Ramos (cell line): Measurements from ENCODE around the gene SYTL4.

Experiments
- in situ Hi-C: fragments of 300-500 bp; cut with MboI; formaldehyde crosslinking; loops from one replicate; pipeline ENCODE4 v1.14.3; 2022; ENCODE audit warnings: low sequenced_read_pairs; ENCODE audit not compliant: unreplicated experiment

The SYTL4 gene

DNA sequence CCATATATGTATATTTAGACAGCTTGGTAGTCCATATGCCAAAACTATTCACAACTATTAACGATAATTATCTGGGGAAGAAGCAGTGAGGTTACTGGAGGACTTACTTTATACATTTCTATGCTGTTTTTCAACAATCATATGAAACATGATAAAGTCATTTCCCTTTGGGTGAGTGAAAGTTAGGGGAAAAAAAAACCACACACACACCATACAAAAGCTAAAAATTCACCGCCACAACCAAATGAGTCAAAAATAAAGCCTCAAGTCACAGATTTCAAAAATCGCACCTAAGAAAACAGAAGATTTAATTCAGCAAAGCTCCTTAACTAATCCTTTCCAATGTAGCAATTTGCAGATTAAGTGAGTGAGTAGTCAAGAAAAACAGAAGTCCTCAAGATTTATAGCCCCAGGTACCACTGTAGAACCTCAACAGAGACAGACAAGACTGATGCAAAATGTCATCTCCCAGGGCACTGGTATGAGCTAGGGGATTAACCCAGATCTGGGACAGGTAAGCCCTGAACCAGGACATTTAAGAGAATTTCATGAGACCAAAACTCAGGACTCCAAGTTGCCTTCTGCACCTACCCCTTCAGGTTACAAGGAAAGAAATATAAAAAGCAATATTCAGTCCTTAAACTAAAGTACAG, 35.1 kb downstream of the SYTL4 start:
- in situ Hi-C loops, result loop anchor here (25.0 kb wide), 1 partner anchor 515 kb away; the partner anchor contains the start of gene DRP2

- in situ Hi-C loops, result loop anchor here (25.0 kb wide), 1 partner anchor 516 kb away; the partner anchor contains the start of gene DRP2
Measured at GRCh38 chrX:100695991-100696390, 35.9 kb downstream of the SYTL4 start.

- in situ Hi-C loops, result loop anchor here (25.0 kb wide), 1 partner anchor 517 kb away; the partner anchor contains the start of gene DRP2
Measured at GRCh38 chrX:100695302-100695701, 36.6 kb downstream of the SYTL4 start.

DNA sequence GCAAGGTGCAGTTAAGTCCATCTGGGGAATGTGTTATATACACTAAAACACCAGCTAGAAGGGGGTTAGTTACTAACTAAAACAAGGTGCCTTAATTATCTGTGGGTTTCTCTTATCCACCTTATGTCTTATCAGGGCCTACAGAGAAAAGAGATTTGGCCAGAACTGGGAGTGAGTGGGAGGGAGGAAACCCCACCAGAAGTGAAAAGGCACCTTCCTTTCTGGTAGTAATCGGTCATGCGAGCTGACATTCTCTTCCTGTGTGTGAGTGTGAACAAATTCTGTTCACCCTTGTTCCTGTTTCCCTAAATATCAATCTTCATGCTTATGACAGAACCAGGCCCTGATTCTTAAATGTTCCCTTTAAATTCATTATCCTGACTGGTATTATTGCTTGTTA, 44.4 kb downstream of the SYTL4 start:
- in situ Hi-C loops, result loop anchor here (10.0 to 25.0 kb wide), 2 partner anchors 77 to 525 kb away; partner anchors contain the start of gene DRP2

DNA sequence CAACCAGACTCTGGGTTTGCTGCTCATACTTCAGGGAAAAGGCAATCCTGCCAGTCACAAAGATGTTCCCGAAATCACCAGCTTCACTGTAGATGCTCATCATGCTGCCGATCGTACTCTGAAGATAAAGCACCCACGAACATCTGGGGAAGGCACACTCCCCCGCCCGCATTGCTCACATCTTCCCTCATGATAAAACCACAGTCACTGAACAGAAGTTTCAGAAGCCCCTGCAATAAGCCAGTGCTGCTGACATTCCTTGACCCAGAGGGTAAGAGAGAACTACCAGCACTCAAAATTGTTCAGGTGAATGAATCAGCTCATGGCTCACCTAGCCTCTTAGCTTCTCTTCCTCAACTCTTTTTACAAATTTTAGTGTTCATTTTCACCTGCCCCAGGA, 44.8 kb downstream of the SYTL4 start:
- in situ Hi-C loops, result loop anchor here (10.0 to 25.0 kb wide), 2 partner anchors 78 to 525 kb away; partner anchors contain the start of gene DRP2

- in situ Hi-C loops, result loop anchor here (10.0 to 25.0 kb wide), 2 partner anchors 79 to 526 kb away; partner anchors contain the start of gene DRP2
Measured at GRCh38 chrX:100685997-100686305, 46.0 kb downstream of the SYTL4 start.

- in situ Hi-C loops, result loop anchor here (10.0 to 25.0 kb wide), 2 partner anchors 79 to 527 kb away; partner anchors contain the start of gene DRP2
Measured at GRCh38 chrX:100685284-100685996, 46.5 kb downstream of the SYTL4 start.

DNA sequence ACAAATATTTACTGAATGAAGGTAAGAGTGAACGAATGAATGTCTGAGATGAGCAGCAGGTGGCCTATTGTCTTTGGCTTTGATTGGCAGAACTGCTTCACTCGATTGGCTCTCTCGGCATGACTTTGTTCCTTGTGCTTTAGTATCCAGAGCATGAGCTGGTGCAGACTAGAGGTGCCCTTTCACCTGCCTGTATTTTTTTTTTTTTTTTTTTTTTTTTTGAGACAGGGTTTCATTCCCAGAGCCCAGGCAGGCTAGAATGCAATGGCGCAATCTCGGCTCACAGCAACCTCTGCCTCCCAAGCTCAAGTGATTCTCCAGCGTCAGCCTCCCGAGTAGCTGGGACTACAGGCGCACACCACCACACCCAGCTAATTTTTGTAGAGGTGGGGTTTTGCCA, 49.0 kb downstream of the SYTL4 start:
- in situ Hi-C loops, result loop anchor here (10.0 to 25.0 kb wide), 2 partner anchors 82 to 529 kb away; partner anchors contain the start of gene DRP2

DNA sequence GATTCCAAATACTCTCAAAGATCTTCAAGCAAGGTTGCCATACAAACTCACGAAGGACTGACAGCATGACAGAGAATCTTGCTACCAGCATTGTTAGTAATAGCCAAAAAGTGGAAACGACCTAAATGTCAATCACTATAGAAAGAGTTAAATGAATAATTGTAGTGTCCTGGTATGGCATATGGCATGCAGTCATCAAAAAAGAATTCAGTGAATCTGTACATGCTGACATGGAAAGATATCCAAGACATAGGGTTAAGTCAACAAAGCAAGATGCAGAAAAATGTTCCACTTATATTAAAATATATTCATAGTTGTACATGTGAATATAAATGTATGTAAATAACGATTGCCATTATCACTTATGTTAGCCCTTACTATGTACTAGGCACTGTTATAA, 50.3 kb downstream of the SYTL4 start:
- in situ Hi-C loops, result loop anchor here (10.0 to 25.0 kb wide), 2 partner anchors 83 to 531 kb away; partner anchors contain the start of gene DRP2

DNA sequence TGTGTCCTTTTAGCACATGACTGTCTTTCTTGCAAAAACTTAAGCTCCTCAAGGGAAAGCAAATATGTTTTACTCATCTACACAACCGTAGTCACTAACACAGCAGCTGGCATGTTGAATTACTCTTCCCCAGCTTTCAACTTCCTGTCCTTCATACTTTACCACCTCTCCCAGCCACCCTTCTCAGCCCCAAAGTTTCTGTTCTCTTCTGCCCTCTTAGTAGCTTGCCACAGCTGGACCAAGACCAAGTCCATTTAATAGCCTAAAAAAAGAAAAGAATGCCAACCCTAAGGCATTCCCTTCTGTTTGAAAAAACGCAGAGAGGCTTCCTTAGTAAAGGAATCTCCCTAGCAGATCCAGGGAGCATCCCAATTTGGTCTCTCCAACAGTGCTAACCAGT, 51.2 kb downstream of the SYTL4 start:
- in situ Hi-C loops, result loop anchor here (10.0 to 25.0 kb wide), 2 partner anchors 84 to 532 kb away; partner anchors contain the start of gene DRP2

DNA sequence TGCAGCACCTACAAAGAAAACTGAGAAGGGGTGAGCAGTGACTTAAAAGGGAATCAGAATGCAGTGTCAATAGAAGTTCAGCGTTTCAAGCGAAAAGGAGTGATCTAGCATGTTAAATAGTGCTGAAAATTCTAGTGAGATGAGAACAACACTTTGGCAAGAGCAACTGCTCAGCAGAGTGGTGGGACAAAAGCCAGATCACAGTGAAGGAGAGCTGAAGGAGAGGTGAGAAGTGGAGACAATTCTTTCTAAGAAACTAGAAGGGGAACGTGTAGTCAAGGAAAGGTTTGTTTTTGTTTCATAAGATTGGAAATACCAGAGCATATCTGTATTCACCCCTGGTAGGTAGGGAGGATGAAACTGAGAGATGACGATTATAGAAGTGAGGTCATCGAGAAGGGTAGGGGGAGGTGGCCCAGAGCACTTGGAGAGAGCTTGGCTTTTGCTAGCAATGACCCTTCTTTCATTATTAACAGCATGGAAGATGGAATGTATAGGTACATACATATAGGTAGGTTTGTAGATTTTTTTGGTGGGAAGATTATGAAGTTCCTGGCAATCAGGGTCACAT, 54.2 kb downstream of the SYTL4 start:
- in situ Hi-C loops, result loop anchor here (25.0 kb wide), 1 partner anchor 535 kb away; the partner anchor contains the start of gene DRP2

DNA sequence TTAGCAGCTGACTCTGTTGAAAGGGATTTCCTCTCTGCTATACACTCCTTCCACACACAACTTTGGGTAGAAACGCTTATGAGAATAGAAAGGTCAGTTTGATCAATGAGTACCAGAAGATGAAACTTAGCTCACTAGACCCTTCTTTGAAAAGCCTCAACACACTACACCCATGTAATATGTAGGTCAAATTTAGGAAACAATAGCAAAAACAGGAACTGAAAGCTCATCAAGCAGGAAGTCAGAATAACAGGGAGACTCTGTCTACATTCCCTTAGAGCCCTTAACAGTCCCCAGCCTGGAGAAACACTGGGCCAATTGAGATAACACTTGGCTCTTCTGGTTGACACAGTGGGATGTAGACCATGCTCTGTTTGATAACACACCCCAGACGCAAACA, 57.2 kb downstream of the SYTL4 start:
- in situ Hi-C loops, result loop anchor here (25.0 kb wide), 1 partner anchor 538 kb away; the partner anchor contains the start of gene DRP2

GRCh38 chrX:100673397-100673953, 58.4 kb downstream of the SYTL4 start:
- in situ Hi-C loops, result no loop called here

- in situ Hi-C loops, result no loop called here
Measured at GRCh38 chrX:100672966-100673365, 59.0 kb downstream of the SYTL4 start.

GRCh38 chrX:100663642-100664041, 68.3 kb downstream of the SYTL4 start:
- in situ Hi-C loops, result no loop called here

DNA sequence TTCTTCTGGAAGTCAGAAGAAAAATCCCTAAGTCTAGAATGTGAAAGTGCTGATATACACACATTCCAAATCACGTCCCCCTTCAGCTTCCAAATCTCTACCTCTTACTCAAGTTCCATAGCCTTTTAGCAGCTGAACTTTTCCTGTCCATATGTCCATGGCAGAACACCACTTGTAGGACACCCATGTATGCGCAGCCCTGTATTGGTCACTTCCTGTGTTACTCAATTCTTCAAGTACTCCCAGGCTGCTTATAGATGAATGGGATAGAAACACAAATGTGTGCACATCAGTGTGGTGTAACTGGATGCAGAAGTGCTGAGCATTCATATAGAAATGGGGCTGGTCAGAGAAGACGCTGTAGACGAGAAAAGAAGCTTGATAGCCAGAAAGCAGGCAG, 69.1 kb downstream of the SYTL4 start:
- in situ Hi-C loops, result no loop called here

DNA sequence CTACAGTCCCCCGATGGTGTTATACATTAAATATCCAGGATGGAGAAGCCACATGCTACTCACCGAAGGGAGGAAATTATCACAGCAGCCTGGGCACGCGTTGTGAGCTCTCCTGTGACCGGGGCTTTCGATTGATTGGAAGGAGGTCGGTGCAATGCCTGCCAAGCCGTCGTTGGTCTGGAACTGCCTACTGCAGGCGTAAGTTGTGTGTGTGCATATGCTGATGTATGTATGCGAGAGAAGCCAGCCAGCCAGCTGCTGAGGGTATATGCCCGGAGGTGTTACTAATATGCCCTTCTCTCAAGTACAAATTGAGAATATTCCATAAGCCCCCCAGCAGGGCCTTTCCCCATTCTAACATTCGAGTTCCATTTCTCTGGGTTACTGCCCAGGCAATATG, 69.8 kb downstream of the SYTL4 start:
- in situ Hi-C loops, result no loop called here

DNA sequence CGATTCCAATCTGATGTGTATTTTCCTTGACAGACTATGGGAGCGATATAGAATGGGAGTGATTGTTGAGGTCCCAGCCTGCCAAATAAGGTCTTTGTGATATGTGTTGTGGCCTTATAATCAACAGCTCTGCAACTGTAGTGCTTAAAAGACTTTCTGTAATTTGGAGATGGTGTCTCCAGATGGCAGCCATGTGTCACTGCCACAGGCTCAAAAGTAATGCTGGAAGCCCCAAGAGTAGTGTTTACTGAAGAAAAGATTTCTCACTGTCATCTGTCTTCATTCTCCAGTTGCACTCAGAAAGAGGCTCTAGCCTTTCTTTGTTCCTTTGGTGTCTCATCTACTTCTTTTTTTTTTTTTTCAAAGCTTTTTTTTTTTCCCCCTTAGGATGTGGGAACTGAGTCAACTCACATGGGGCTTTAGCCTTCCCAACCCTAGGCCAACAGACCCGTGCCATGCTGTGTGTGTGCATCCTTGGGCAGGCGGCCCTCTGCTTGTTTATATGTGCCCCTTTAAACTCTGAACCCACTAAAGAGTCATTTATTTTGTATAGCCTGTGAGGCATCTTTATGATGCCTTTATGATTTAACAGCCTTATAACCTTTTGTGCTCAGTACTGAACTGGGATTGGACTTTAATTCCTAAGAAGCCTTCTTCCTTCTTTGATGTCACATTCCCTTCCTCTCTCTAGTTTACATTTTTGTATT, 72.3 kb downstream of the SYTL4 start:
- in situ Hi-C loops, result no loop called here

- in situ Hi-C loops, result no loop called here
Measured at GRCh38 chrX:100658941-100659381, 73.0 kb downstream of the SYTL4 start.

DNA sequence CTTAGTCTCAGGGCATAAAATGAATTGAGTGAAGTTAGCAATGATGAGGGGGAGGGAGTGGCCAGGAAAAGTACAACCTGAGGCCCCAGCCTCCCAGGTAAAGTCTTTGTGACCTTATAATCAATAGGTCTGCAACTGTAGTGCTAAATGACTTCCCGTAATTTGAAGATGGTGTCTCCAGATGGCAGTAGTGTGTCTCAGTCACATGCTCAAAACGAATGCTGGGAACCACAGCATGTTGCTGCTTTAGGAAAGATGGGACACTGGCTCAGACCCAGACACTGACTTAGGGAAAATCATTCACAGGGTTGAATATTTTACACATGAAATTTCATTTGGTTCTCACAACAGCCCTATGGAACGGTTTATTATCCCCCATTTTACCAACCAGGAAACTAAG, 77.7 kb downstream of the SYTL4 start:
- in situ Hi-C loops, result no loop called here
